HAP-1 (cell line): ENCODE data around the gene ALS2.

Source experiments
- DNase-seq, 2 experiments: peaks; one replicate each; pipeline ENCODE4 v3.0.0-alpha.2; 2016 to 2020; ENCODE audit warnings: low spot score in 2 of 2
- H3K27me3 ChIP-seq: fragments of 250-450 bp; sonication (Bioruptor Pico); 2 replicates; pipeline ENCODE4 v1.5.1; 2020; ENCODE audit warnings: low read depth, mild to moderate bottlenecking, moderate library complexity
- H3K36me3 ChIP-seq: fragments of 250-450 bp; sonication (Bioruptor Pico); replicated peaks from 2 replicates; pipeline ENCODE4 v1.5.1; 2020; ENCODE audit warnings: mild to moderate bottlenecking
- H3K4me1 ChIP-seq: fragments of 250-450 bp; sonication (Bioruptor Pico); 2 replicates; pipeline ENCODE4 v1.5.1; 2020; ENCODE audit warnings: mild to moderate bottlenecking
- H3K4me3 ChIP-seq: fragments of 250-450 bp; sonication (Bioruptor Pico); 2 replicates; pipeline ENCODE4 v1.5.1; 2020; ENCODE audit warnings: mild to moderate bottlenecking, moderate library complexity
- H3K9me3 ChIP-seq: fragments of 250-450 bp; sonication (Bioruptor Pico); 2 replicates; pipeline ENCODE4 v1.5.1; 2020; ENCODE audit warnings: mild to moderate bottlenecking, moderate library complexity
- in situ Hi-C: fragments of 300-500 bp; cut with MboI; formaldehyde crosslinking; loops from 3 replicates; pipeline ENCODE4 v1.14.3; 2020; ENCODE audit warnings: low sequenced_read_pairs, inconsistent platforms, mixed read lengths

Gene ALS2

DNA sequence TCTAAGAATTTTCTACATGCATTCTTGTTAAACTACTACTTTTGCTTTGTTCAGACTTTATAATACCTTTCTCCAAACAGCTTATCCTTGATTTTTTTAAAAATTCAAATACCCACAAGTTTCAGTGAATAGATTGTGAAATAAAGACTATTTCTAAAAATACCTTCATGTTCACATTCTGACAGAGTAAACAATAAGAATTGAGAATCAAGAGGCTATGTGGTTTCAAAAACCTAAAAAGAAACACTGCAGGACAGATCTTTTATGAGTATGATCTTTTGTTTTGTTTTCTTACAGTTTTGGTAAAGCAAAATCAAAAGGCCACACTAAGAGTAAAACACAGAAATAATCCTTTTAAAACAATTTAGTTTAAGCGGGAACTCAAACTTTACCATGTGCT is 21.2 kb downstream of the ALS2 start:
- no peak overlapping the region for H3K4me3 ChIP-seq
- in situ Hi-C loops, result no loop called here
- peaks cover 23% of the 10 kb centered on the region for H3K4me1 ChIP-seq
- H3K36me3 ChIP-seq, result peaks cover 5% of the 10 kb centered on the region; the same call in 1 of the 2 replicates
- no peaks in the 10 kb centered on the region for H3K27me3 ChIP-seq
- DNase-seq, result peak in 1 of 2 experiments; percentile 62
- H3K9me3 ChIP-seq, result no peaks in the 10 kb centered on the region

- H3K9me3 ChIP-seq, result no peaks in the 10 kb centered on the region
- no peak overlapping the region for H3K4me3 ChIP-seq
- no peaks in the 10 kb centered on the region for H3K27me3 ChIP-seq
- peaks cover 23% of the 10 kb centered on the region for H3K4me1 ChIP-seq
- in situ Hi-C loops, result no loop called here
- DNase-seq, result no peak
- peaks cover 5% of the 10 kb centered on the region; the same call in 1 of the 2 replicates for H3K36me3 ChIP-seq
Observed at GRCh38 chr2:201758873-201759272, 21.9 kb downstream of the ALS2 start.

DNA sequence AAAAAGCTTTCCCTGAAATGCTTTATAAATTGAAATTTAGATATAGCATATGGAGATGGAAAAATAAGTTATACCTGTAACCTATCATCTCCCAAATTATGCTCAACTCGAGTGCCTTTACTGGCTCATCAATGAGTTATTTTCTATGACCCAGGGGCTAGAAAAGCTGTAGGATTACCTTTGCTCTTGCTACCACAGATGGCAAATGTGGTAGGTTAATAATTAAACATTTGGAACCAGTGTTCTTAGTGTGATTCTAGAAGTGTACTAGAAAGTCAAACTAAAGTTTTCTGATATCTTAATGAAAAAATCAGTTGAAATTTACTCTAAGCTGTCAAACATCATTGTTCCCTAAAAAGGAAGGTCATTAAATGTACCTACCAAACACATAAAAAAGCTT is 22.5 kb downstream of the ALS2 start:
- Histone ChIP-seq H3K4me3 (no peak overlapping the region), H3K36me3 (peaks cover 5% of the 10 kb centered on the region; the same call in 1 of the 2 replicates), H3K27me3 (no peaks in the 10 kb centered on the region), H3K9me3 (no peaks in the 10 kb centered on the region), H3K4me1 (peaks cover 23% of the 10 kb centered on the region)
- no peak for DNase-seq
- in situ Hi-C loops, result no loop called here

- Histone ChIP-seq H3K9me3 (no peaks in the 10 kb centered on the region), H3K4me1 (peaks cover 17% of the 10 kb centered on the region), H3K36me3 (no peaks in the 10 kb centered on the region; the same call in 1 of the 2 replicates), H3K27me3 (no peaks in the 10 kb centered on the region), H3K4me3 (no peak overlapping the region)
- no peak for DNase-seq
- in situ Hi-C loops, result no loop called here
Observed at GRCh38 chr2:201754717-201755415, 25.9 kb downstream of the ALS2 start.

- Histone ChIP-seq H3K9me3 (no peaks in the 10 kb centered on the region), H3K4me1 (no peaks in the 10 kb centered on the region), H3K36me3 (no peaks in the 10 kb centered on the region), H3K4me3 (no peak overlapping the region), H3K27me3 (no peaks in the 10 kb centered on the region)
- no peak for DNase-seq
- in situ Hi-C loops, result no loop called here
Observed at GRCh38 chr2:201751566-201751965, 29.2 kb downstream of the ALS2 start.

- in situ Hi-C loops, result no loop called here
- H3K4me1 ChIP-seq, result peaks cover 8% of the 10 kb centered on the region
- H3K36me3 ChIP-seq, result peaks cover 7% of the 10 kb centered on the region; the same call in 1 of the 2 replicates
- DNase-seq, result no peak
- no peaks in the 10 kb centered on the region for H3K9me3 ChIP-seq
- no peaks in the 10 kb centered on the region for H3K27me3 ChIP-seq
- H3K4me3 ChIP-seq, result no peak overlapping the region
Observed at GRCh38 chr2:201746551-201746950, 34.2 kb downstream of the ALS2 start.

GRCh38 chr2:201735486-201735885 is 45.2 kb downstream of the ALS2 start:
- peaks cover 16% of the 10 kb centered on the region for H3K36me3 ChIP-seq
- no peaks in the 10 kb centered on the region for H3K4me1 ChIP-seq
- no peak for DNase-seq
- no peaks in the 10 kb centered on the region for H3K9me3 ChIP-seq
- H3K4me3 ChIP-seq, result no peak overlapping the region
- in situ Hi-C loops, result no loop called here
- H3K27me3 ChIP-seq, result no peaks in the 10 kb centered on the region

DNA sequence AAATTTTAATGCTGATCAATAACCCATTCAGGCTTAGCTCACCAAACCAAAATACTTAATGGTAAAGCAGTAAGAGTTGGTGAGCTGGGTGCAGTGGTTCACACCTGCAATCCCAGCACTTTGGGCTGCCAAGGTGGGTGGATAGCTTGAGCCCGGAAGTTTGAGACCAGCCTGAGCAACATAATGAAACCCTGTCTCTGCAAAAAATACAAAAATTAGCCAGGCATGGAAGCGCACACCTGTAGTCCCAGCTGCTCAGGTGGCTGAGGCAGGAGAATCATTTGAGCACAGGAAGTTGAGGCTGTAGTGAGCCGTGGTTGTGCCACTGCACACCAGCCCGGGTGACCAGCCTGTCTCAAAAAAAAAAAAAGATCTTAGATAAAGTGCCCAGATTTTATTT is 46.6 kb downstream of the ALS2 start:
- no peaks in the 10 kb centered on the region for H3K4me1 ChIP-seq
- H3K36me3 ChIP-seq, result peaks cover 16% of the 10 kb centered on the region
- no peaks in the 10 kb centered on the region for H3K9me3 ChIP-seq
- no peaks in the 10 kb centered on the region for H3K27me3 ChIP-seq
- in situ Hi-C loops, result no loop called here
- no peak for DNase-seq
- H3K4me3 ChIP-seq, result no peak overlapping the region

- no peak for DNase-seq
- Histone ChIP-seq H3K4me3 (no peak overlapping the region), H3K9me3 (no peaks in the 10 kb centered on the region), H3K4me1 (no peaks in the 10 kb centered on the region), H3K27me3 (no peaks in the 10 kb centered on the region), H3K36me3 (peaks cover 15% of the 10 kb centered on the region)
- in situ Hi-C loops, result no loop called here
Observed at GRCh38 chr2:201733544-201733943, 47.2 kb downstream of the ALS2 start.

DNA sequence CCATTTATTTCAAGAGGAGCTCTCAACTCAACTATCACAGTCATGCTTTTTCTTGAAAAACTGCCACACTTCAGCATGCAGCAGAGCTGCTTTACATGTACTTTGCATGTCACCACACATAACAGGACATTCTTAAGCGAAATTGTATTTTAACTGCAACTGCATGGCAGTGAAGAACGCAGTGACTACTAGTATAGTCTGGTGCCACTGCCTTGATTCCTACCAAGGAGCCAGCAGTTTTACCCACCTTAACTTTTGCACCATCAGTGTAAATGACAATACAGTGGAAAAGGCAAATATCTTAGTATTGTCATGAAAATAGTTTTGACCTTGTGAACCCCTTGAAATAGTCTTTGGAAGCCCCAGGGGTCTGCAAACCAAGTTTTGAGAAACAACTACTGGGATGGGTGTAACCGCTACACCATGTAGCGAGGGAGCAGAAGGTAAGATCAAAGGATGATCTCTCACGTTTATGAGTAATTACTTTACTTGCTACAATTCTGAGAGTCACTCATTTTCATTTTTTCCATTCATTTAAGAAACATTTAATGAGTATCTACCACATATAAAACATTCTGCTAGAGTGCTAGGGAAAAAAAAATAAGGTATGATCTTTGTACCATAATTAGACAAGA is 50.0 kb downstream of the ALS2 start:
- H3K4me3 ChIP-seq, result no peak overlapping the region
- H3K4me1 ChIP-seq, result no peaks in the 10 kb centered on the region
- in situ Hi-C loops, result no loop called here
- H3K9me3 ChIP-seq, result no peaks in the 10 kb centered on the region
- DNase-seq, result no peak
- H3K36me3 ChIP-seq, result peaks cover 6% of the 10 kb centered on the region; the same call in 1 of the 2 replicates
- no peaks in the 10 kb centered on the region for H3K27me3 ChIP-seq

DNA sequence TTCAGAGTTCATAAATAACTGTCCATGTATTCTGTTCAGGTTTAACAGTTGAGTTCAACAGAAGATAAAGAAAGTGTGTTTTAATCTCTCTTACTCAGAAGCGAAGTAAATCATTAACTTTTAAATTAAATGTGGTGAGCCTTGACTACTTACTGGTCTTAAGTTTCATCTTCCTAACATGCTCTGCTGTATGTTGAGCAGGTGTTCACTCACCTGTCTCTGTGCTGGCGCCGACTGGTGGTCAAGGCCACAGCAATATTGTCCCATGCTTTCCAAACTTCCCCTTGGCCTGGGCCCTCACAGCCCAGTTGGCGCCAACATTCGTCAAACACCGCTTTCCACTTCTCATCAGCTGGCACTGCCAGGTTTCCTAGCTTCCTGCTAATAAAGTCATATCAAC is 65.3 kb downstream of the ALS2 start:
- in situ Hi-C loops, result no loop called here
- H3K27me3 ChIP-seq, result no peaks in the 10 kb centered on the region
- H3K36me3 ChIP-seq, result peaks cover 10% of the 10 kb centered on the region; the same call in 1 of the 2 replicates
- no peaks in the 10 kb centered on the region for H3K4me1 ChIP-seq
- DNase-seq, result no peak
- no peak overlapping the region for H3K4me3 ChIP-seq
- H3K9me3 ChIP-seq, result no peaks in the 10 kb centered on the region

- H3K36me3 ChIP-seq, result peaks cover 14% of the 10 kb centered on the region; the same call in 1 of the 2 replicates
- DNase-seq, result no peak
- in situ Hi-C loops, result no loop called here
Observed at GRCh38 chr2:201712726-201713125, 68.0 kb downstream of the ALS2 start.

GRCh38 chr2:201709747-201710146 is 71.0 kb downstream of the ALS2 start:
- Histone ChIP-seq H3K27me3 (no peaks in the 10 kb centered on the region), H3K9me3 (no peaks in the 10 kb centered on the region), H3K4me1 (no peaks in the 10 kb centered on the region), H3K4me3 (no peak overlapping the region), H3K36me3 (peaks cover 13% of the 10 kb centered on the region; the same call in 1 of the 2 replicates)
- DNase-seq, result no peak
- in situ Hi-C loops, result no loop called here

More at GRCh38 chr2:201712726-201713125, 68.0 kb downstream of the ALS2 start:
- H3K4me3 ChIP-seq, result no peak overlapping the region
- no peaks in the 10 kb centered on the region for H3K27me3 ChIP-seq
- H3K9me3 ChIP-seq, result no peaks in the 10 kb centered on the region
- no peaks in the 10 kb centered on the region for H3K4me1 ChIP-seq

DNA sequence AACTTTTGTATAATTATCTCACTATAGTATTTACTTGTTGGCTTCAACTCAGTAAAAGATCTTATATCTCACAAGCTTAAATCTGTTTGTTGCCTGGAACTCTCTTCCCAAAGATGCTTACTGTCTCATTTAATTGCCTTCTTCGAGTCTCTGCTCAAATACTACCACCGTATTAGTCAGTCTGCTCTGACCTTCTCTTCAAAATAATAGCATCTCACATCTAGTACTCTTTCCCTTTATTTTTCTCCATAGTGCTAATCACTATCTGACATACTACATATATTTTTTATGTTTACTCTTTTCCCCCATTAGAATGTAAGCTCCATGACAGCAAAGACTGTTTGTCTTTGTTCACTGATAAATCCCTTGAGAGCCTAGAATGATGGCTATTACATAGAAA is 71.7 kb downstream of the ALS2 start:
- in situ Hi-C loops, result no loop called here
- peaks cover 14% of the 10 kb centered on the region; the same call in 1 of the 2 replicates for H3K36me3 ChIP-seq

More for the DNA sequence above, 71.7 kb downstream of the ALS2 start:
- Histone ChIP-seq H3K4me1 (no peaks in the 10 kb centered on the region), H3K9me3 (no peaks in the 10 kb centered on the region), H3K27me3 (no peaks in the 10 kb centered on the region), H3K4me3 (no peak overlapping the region)
- DNase-seq, result no peak
